ENCODE results near the gene ASB18. TPM values are rescaled to one million over a fixed set of nuclear protein-coding genes. Genes with fewer than 3 reads are reported as not detected.

The ASB18 gene
- total RNA-seq, 2 experiments from 2014 or later, result not detected

DNA sequence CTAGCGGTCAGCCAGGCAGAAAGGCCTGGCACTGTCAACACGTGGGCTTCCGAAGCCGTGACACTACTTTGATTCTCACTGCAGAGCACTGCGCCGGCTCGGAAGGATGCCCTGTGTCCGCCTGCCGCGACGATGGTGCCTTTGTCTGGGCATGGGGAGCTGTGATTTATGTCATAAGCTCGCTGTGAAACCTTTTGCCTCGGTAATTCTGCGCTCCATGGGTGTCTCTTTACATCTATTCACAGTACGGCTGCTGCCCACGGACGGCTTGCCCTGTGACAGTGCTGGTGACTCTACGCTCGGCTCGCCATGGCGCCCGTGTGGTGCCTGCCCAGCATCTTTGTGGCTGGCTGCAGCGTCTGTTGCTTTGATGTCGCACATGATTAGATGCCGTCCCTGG, 52.9 kb downstream of the ASB18 start:
- Mint-ChIP-seq H3K27ac (no peak overlapping the region), H3K4me1 (no peaks in the 10 kb centered on the region), H3K36me3 (no peaks in the 10 kb centered on the region), H3K27me3 (peaks cover 22% of the 10 kb centered on the region), H3K9me3 (peaks cover 4% of the 10 kb centered on the region), H3K4me3 (no peak overlapping the region)
- DNase-seq, result no peak

DNA sequence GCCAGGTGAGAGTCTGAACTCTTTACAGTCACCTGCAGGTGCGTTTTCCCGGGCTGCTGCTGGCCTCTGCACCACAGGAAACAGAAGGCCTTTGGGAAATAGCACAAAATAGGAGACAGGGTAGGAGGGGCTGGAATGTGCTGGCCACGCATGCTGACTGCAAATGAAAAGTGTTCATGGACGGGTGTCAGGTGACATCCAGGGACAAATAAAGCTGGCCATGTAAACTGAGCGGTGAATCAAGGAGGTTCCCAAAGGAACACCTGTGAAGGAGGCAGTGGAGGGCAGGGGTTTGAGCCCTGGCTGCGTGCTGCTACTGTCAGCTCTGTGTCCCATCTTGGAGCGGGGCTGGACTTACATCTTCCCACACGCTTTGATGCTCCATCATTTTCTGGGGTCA, 53.7 kb downstream of the ASB18 start:
- Mint-ChIP-seq H3K4me1 (no peaks in the 10 kb centered on the region), H3K27ac (no peak overlapping the region)

DNA sequence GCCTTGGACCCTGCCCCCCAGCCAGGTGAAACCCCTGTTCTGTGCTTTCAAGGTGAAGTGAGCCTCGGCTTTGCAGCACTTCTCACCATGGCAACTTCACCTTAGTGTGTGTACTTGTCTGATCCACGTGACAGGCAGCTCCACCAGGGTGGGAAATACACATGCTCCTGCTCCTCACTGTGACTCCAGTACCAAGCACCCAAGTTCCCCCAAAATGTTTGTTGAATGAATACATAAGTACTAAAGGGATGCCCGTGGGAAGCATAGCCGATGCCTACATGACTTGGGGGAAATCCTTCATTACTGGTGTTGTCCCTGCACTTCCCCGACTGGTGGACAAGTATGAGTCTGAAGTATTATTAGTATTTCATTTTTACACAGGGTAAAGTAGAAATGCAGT, 54.2 kb downstream of the ASB18 start:
- peaks cover 13% of the 10 kb centered on the region for H3K27me3 Mint-ChIP-seq
- H3K4me1 Mint-ChIP-seq, result no peaks in the 10 kb centered on the region
- H3K27ac Mint-ChIP-seq, result no peak overlapping the region
- H3K36me3 Mint-ChIP-seq, result no peaks in the 10 kb centered on the region
- no peak overlapping the region for H3K4me3 Mint-ChIP-seq
- DNase-seq, result no peak
- peaks cover 8% of the 10 kb centered on the region for H3K9me3 Mint-ChIP-seq

More for the DNA sequence above, 53.7 kb downstream of the ASB18 start:
- Mint-ChIP-seq H3K4me3 (no peak overlapping the region), H3K9me3 (peaks cover 8% of the 10 kb centered on the region), H3K27me3 (peaks cover 16% of the 10 kb centered on the region), H3K36me3 (no peaks in the 10 kb centered on the region)
- DNase-seq, result no peak

DNA sequence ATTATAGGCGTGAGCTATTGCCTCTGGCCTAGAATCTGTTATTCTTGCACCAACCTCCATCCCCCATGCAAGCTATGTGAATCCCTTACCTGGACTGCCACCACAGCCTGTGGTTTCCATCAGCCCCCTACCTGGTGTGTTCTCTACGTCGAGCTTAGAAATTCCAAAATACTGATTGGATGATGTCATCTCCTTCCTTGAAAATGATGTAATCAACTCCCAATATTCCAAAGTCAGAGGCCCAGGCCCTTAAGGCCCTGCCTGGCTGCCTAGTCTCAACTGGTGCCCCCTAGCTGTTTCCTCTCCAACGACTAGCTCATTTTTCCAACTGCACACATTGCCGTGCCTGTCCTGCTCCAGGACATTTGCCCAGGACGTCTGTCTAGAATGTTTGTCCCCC, 54.7 kb downstream of the ASB18 start:
- Mint-ChIP-seq H3K4me3 (no peak overlapping the region), H3K27me3 (peaks cover 9% of the 10 kb centered on the region), H3K36me3 (no peaks in the 10 kb centered on the region)

DNA sequence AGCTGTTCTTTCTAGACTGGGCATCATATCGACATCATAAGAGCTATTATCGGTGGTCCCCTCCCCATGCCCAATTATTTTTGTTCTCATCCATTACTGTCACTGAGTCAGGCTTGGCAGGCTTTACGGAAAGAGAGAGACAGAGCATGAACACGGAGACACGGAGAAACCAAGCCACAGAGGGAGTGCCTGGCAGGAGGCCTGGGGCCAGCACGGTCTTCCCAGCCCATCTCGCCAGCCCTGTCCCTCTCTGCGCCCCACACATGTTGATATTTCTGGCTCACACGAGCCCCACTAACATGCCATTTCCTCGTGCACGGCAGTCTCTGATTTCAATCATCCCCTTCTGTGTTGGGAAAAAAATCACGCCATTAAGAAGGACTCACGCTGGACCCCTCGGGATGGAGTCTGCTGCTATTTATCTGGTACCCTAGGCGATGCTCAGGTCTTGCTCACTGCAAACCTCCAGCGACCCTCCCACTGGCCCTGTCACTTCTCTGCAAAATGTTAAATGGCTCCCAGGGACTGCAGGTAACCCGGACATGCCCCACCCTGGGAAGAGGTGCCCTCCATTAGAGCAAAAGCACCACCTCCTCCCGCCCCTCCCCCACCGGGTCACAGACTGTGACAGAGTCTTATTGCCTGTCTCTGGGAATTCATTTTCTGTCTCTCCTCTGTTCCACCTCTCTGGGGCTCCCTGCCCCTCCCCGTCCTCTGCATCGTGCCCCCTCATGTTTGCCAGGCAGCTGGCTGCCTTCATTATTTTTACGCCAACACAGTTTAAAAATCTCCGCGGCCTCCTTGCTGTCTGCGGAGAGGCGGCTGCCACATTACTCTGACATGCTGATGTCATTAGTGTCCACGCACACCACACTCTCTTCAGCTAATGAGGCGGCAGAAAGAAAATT, 55.9 kb downstream of the ASB18 start:
- no peak for DNase-seq
- peaks cover 5% of the 10 kb centered on the region for H3K27me3 Mint-ChIP-seq
- H3K27ac Mint-ChIP-seq, result no peak overlapping the region
- peaks cover 8% of the 10 kb centered on the region for H3K9me3 Mint-ChIP-seq
- no peak overlapping the region for H3K4me3 Mint-ChIP-seq
- H3K4me1 Mint-ChIP-seq, result no peaks in the 10 kb centered on the region
- H3K36me3 Mint-ChIP-seq, result no peaks in the 10 kb centered on the region

More for the DNA sequence above, 54.7 kb downstream of the ASB18 start:
- peaks cover 8% of the 10 kb centered on the region for H3K9me3 Mint-ChIP-seq
- no peak overlapping the region for H3K27ac Mint-ChIP-seq
- H3K4me1 Mint-ChIP-seq, result no peaks in the 10 kb centered on the region
- no peak for DNase-seq

DNA sequence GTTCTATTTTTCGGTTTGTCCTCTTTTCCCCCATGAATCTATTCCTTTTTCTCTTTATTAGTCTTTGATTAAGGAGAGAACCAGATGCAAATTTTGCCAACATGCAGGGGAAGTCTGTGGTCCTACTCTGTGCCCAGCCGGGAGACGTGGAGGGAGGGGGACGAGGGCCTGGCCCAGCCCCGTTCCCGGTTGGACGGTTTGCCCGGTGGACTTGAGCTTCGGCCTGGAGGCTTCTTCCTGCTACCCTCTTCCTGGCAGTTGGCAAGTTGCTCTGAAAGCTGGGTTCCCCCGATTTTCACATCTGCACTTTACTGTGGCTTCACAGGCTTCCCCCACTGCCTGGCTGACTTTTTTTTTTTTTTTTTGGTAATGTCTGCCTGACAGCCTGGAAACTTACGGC, 56.7 kb downstream of the ASB18 start:
- no peak overlapping the region for H3K4me3 Mint-ChIP-seq
- H3K27ac Mint-ChIP-seq, result no peak overlapping the region
- H3K4me1 Mint-ChIP-seq, result no peaks in the 10 kb centered on the region
- H3K36me3 Mint-ChIP-seq, result no peaks in the 10 kb centered on the region
- peaks cover 2% of the 10 kb centered on the region for H3K27me3 Mint-ChIP-seq
- DNase-seq, result no peak
- H3K9me3 Mint-ChIP-seq, result peaks cover 8% of the 10 kb centered on the region

DNA sequence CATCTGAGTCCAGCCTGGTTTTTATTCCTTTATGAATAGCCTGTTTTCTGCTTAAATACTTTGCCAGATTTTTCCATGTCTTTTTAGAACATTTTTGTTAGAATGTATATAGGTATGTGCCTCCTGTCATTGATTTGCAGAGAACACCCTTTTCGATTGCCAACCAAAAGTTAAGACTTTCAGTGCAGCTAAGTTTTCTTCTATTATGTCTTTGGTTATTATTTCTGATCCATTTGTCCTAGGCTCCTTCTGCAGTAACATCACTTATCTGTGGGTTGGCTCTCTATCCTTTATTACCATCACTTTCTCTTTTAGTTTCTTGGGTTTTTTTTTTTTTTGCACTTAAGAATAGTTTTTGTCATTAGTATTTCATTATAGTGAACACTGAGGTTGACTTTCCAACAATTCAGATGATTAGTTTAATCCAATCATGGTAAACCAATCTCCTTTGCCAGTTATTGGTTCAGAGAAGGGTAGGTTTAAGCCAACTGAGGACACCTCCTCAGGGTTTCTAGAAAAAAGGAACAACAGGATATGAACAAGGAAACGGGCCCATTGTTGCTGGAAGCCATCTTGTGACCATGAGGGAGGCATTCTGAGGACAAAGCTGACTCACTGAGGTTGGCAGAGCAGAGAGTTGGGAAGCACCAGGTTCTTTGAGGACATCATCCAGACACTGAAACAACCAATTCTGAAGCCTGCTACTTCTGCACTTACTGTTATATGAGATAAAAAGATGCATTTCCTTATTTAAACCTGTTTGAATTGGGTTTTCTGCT, 58.1 kb downstream of the ASB18 start:
- Mint-ChIP-seq H3K4me3 (no peak overlapping the region), H3K27ac (no peak overlapping the region), H3K9me3 (peaks cover 8% of the 10 kb centered on the region), H3K36me3 (no peaks in the 10 kb centered on the region), H3K27me3 (no peaks in the 10 kb centered on the region), H3K4me1 (no peaks in the 10 kb centered on the region)
- DNase-seq, result no peak

DNA sequence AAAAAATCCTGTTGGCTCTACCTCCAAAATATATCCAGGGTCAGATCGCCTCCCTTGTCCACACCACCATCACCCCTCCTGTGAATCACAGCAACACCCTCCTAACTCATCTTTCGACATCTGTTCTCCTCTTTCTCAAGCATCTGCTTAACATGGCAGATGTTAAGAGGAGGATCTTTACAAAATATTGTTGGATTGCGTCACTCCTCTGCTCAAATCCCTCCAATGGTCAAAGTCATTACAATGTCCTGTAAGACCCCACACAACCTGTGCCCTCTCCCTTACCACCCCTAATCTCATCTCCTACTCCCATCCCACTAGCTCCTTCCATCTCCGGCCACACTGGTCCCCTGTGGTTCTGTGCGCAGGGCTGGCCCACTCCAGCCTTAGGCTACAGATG, 59.3 kb downstream of the ASB18 start:
- Mint-ChIP-seq H3K27me3 (no peaks in the 10 kb centered on the region), H3K4me3 (no peak overlapping the region), H3K9me3 (peaks cover 8% of the 10 kb centered on the region), H3K27ac (no peak overlapping the region), H3K4me1 (no peaks in the 10 kb centered on the region), H3K36me3 (no peaks in the 10 kb centered on the region)
- DNase-seq, result no peak

DNA sequence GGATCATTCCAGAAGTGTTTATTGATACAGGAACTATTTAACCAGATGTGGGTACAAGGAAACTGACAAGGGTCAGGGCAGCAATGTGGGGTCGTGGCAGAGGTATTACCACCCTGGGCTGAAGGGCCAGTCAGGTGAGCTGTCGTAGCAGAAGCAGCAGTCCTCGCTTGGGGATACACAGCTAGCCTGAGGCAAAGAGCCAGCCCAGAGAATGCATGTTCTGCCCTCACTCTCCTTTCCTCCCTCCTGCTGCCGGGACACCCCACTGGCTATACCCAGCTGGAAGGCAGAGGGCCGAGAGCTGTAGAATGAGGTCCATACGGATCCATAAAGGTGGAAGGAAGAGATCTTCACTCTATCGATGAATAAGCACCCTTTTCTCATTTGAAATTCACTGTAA, 63.8 kb downstream of the ASB18 start:
- H3K36me3 Mint-ChIP-seq, result no peaks in the 10 kb centered on the region
- H3K27ac Mint-ChIP-seq, result no peak overlapping the region
- H3K27me3 Mint-ChIP-seq, result peaks cover 6% of the 10 kb centered on the region
- no peak overlapping the region for H3K4me3 Mint-ChIP-seq
- no peaks in the 10 kb centered on the region for H3K9me3 Mint-ChIP-seq
- no peaks in the 10 kb centered on the region for H3K4me1 Mint-ChIP-seq
- DNase-seq, result no peak

DNA sequence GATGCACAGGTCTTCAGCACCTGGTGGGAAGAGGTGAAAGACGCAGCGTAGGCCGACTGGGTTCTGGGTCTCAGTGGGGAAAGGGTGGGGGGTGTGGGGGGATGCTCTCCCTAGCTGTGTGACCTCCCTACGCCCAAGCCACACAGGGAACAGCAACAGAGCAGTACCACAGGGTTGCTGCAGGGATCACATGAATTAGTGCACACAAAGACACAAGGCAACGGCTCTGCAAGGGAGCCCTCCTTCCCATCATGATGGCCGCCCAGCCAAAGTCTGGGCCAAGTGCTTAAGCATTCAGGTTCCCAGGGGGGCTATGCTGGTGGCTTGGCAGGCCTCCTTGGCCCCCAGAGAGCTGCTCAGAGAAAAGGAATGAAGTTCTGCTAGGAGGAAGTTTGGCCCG, 67.8 kb downstream of the ASB18 start:
- Mint-ChIP-seq H3K27ac (no peak overlapping the region), H3K36me3 (no peaks in the 10 kb centered on the region), H3K4me1 (no peaks in the 10 kb centered on the region), H3K27me3 (peaks cover 6% of the 10 kb centered on the region), H3K9me3 (no peaks in the 10 kb centered on the region), H3K4me3 (no peak overlapping the region)
- no peak for DNase-seq

DNA sequence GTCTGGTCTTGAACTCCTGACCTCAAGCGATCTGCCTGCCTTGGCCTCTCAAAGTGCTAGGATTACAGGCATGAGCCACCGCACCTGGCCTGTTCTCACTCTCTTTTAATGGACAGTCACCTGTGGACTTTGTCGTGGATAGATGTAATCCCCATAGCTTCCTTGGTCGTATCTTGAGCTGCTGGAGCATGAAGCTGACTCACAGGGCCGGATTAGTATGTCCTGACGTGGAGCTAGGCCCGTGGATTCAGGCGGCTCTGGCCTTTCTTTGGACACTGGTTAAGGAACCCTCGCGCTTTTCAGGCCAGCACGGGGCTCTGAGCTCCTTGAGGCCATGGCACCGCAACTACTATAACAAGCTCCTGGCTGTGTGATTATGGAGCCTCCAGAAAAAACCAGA, 68.5 kb downstream of the ASB18 start:
- DNase-seq, result no peak
- H3K4me3 Mint-ChIP-seq, result no peak overlapping the region
- no peaks in the 10 kb centered on the region for H3K36me3 Mint-ChIP-seq
- no peaks in the 10 kb centered on the region for H3K4me1 Mint-ChIP-seq
- peaks cover 6% of the 10 kb centered on the region for H3K27me3 Mint-ChIP-seq
- no peak overlapping the region for H3K27ac Mint-ChIP-seq
- no peaks in the 10 kb centered on the region for H3K9me3 Mint-ChIP-seq

DNA sequence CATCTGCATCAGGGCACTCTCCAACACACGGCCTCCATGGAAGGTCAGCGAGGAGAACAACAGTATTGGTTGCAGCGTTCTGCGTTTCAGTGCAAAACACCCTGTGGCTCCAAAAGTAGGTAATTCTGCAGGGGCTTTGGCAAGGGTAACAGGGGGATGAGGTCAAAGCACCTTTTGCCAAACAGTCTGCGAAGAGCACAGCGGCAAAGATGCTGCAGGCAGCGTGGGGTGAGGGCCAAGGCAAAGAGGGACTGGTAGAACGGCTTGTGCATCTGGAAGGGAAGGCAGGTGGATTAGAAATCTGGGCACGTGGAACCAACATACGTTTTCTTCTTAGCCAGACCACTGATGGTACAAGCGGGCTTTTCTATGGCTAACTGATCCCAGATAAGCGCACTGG, 69.4 kb downstream of the ASB18 start:
- Mint-ChIP-seq H3K4me3 (no peak overlapping the region), H3K9me3 (no peaks in the 10 kb centered on the region), H3K4me1 (no peaks in the 10 kb centered on the region), H3K27me3 (peaks cover 6% of the 10 kb centered on the region), H3K27ac (no peak overlapping the region), H3K36me3 (no peaks in the 10 kb centered on the region)
- no peak for DNase-seq

DNA sequence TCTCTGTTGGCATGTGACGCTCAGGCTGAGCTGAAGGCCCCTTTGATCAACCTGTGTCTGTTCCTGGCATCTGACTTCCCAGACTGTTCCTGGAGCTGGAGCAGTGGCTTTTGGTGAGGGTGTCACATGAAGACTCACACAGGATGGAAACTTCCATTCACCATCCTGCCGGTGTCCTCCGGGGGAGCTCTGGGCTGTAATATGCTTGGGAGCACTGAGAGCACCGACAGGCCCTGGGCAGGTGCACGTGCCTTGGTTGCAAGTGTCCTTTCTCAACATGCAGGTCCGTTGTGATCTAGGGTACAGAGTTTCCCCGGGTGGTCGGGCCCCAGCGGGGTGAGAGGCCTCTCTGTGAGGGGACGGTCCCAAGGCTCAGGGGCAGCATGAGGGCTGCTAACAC, 71.2 kb downstream of the ASB18 start:
- Mint-ChIP-seq H3K4me1 (no peaks in the 10 kb centered on the region), H3K36me3 (no peaks in the 10 kb centered on the region), H3K4me3 (no peak overlapping the region), H3K27me3 (peaks cover 10% of the 10 kb centered on the region), H3K27ac (no peak overlapping the region), H3K9me3 (no peaks in the 10 kb centered on the region)
- no peak for DNase-seq

DNA sequence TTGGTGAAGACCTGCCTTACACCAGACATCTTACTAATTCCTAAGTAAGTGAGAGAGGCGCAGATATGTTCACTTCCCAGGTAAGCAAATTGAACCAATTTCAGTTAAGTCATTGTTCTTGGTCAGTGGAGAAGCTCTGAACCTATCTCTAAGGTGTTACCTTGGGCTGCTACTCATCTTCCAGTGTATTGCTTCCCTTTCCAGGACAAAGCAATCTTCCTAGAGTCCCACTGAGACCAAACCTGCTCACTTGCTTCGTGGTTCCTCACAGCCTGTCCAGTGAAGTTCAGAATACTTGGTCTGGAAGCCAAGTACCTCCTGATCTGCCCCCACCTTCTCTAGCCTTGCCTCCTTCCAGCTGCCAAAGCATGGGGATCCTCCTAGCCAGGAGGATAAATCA, 73.5 kb downstream of the ASB18 start:
- Mint-ChIP-seq H3K9me3 (no peaks in the 10 kb centered on the region), H3K4me1 (no peaks in the 10 kb centered on the region), H3K27me3 (peaks cover 12% of the 10 kb centered on the region), H3K27ac (no peak overlapping the region), H3K36me3 (no peaks in the 10 kb centered on the region), H3K4me3 (no peak overlapping the region)
- DNase-seq, result no peak

DNA sequence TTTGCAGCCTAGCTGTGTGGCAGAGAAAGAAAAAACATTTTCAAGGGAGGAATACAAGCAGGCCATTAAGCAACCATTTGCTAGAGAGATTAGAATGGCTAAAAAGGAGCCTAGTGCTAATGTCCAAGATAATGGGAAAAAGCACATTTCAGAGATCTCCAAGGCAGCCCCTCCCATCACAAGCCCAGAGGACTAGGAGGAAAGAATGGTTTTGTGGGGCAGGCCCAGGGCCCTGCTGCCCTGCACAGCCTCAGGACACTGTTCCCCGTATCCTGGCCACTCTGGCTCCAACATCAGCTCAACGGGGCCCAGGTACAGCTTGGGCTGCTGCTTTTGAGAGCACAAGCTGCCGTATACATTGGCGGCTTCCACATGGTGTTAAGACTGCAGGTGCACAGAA, 79.5 kb downstream of the ASB18 start:
- no peaks in the 10 kb centered on the region for H3K4me1 Mint-ChIP-seq
- no peak overlapping the region for H3K4me3 Mint-ChIP-seq
- no peak overlapping the region for H3K27ac Mint-ChIP-seq
- DNase-seq, result no peak
- H3K9me3 Mint-ChIP-seq, result no peaks in the 10 kb centered on the region
- H3K27me3 Mint-ChIP-seq, result peaks cover 68% of the 10 kb centered on the region
- no peaks in the 10 kb centered on the region for H3K36me3 Mint-ChIP-seq

Data from activated naive CD8-positive, alpha-beta T cell treated with anti-CD3 and anti-CD28 coated beads for 36 hours (primary cell).